ENCODE measurements around the gene DDR2. TPM values are rescaled to one million over a fixed set of nuclear protein-coding genes. Genes with fewer than 3 reads are reported as not detected.

DDR2 gene
- total RNA-seq, 1 donor from 2014 or later = 4.4 TPM

- H3K4me1 Mint-ChIP-seq (ENCODE audit: low read depth, unreplicated experiment) = no peaks in the 10 kb centered on the region
- H3K9me3 Mint-ChIP-seq (ENCODE audit: unreplicated experiment) = peaks cover 2% of the 10 kb centered on the region
- no peak overlapping the region for H3K27ac Mint-ChIP-seq (ENCODE audit: unreplicated experiment)
- DNase-seq = no peak
- H3K27me3 Mint-ChIP-seq (ENCODE audit: unreplicated experiment) = peaks cover 7% of the 10 kb centered on the region
- H3K36me3 Mint-ChIP-seq (ENCODE audit: unreplicated experiment) = no peaks in the 10 kb centered on the region
- H3K4me3 Mint-ChIP-seq (ENCODE audit: unreplicated experiment) = no peak overlapping the region
- TF ChIP-seq CTCF (IDR thresholded peaks at IDR 0.05; ENCODE audit: partially characterized antibody, unreplicated experiment) = no peak
Observed at GRCh38 chr1:162717548-162718184, 85.4 kb downstream of the DDR2 start.

- Mint-ChIP-seq H3K27me3 (ENCODE audit: unreplicated experiment) (peaks cover 7% of the 10 kb centered on the region), H3K4me1 (ENCODE audit: low read depth, unreplicated experiment) (no peaks in the 10 kb centered on the region), H3K4me3 (ENCODE audit: unreplicated experiment) (no peak overlapping the region), H3K9me3 (ENCODE audit: unreplicated experiment) (peaks cover 2% of the 10 kb centered on the region), H3K36me3 (ENCODE audit: unreplicated experiment) (no peaks in the 10 kb centered on the region), H3K27ac (ENCODE audit: unreplicated experiment) (no peak overlapping the region)
- TF ChIP-seq CTCF (IDR thresholded peaks at IDR 0.05; ENCODE audit: partially characterized antibody, unreplicated experiment) = no peak
- no peak for DNase-seq
Observed at GRCh38 chr1:162719678-162720077, 87.4 kb downstream of the DDR2 start.

GRCh38 chr1:162720996-162721395 is 88.7 kb downstream of the DDR2 start:
- Mint-ChIP-seq H3K27me3 (ENCODE audit: unreplicated experiment) (peaks cover 7% of the 10 kb centered on the region), H3K4me3 (ENCODE audit: unreplicated experiment) (no peak overlapping the region), H3K9me3 (ENCODE audit: unreplicated experiment) (peaks cover 2% of the 10 kb centered on the region), H3K4me1 (ENCODE audit: low read depth, unreplicated experiment) (no peaks in the 10 kb centered on the region), H3K36me3 (ENCODE audit: unreplicated experiment) (no peaks in the 10 kb centered on the region), H3K27ac (ENCODE audit: unreplicated experiment) (no peak overlapping the region)
- no peak for TF ChIP-seq CTCF (IDR thresholded peaks at IDR 0.05; ENCODE audit: partially characterized antibody, unreplicated experiment)
- no peak for DNase-seq

- Mint-ChIP-seq H3K27me3 (ENCODE audit: unreplicated experiment) (peaks cover 7% of the 10 kb centered on the region), H3K27ac (ENCODE audit: unreplicated experiment) (no peak overlapping the region), H3K9me3 (ENCODE audit: unreplicated experiment) (peaks cover 2% of the 10 kb centered on the region), H3K4me3 (ENCODE audit: unreplicated experiment) (no peak overlapping the region), H3K36me3 (ENCODE audit: unreplicated experiment) (no peaks in the 10 kb centered on the region), H3K4me1 (ENCODE audit: low read depth, unreplicated experiment) (no peaks in the 10 kb centered on the region)
- no peak for TF ChIP-seq CTCF (IDR thresholded peaks at IDR 0.05; ENCODE audit: partially characterized antibody, unreplicated experiment)
- no peak for DNase-seq
Observed at GRCh38 chr1:162721471-162721870, 89.2 kb downstream of the DDR2 start.

GRCh38 chr1:162722036-162722435 is 89.8 kb downstream of the DDR2 start:
- DNase-seq = no peak
- H3K4me3 Mint-ChIP-seq (ENCODE audit: unreplicated experiment) = no peak overlapping the region
- H3K36me3 Mint-ChIP-seq (ENCODE audit: unreplicated experiment) = no peaks in the 10 kb centered on the region
- TF ChIP-seq CTCF (IDR thresholded peaks at IDR 0.05; ENCODE audit: partially characterized antibody, unreplicated experiment) = no peak
- H3K27ac Mint-ChIP-seq (ENCODE audit: unreplicated experiment) = no peak overlapping the region
- H3K9me3 Mint-ChIP-seq (ENCODE audit: unreplicated experiment) = peaks cover 2% of the 10 kb centered on the region
- H3K4me1 Mint-ChIP-seq (ENCODE audit: low read depth, unreplicated experiment) = no peaks in the 10 kb centered on the region
- peaks cover 7% of the 10 kb centered on the region for H3K27me3 Mint-ChIP-seq (ENCODE audit: unreplicated experiment)
